Breast epithelium (tissue), 4 donors: Measurements from ENCODE around the gene ADGRG4. TPM values are rescaled to one million over a fixed set of nuclear protein-coding genes. Genes with fewer than 3 reads are reported as not detected.
"Not testable (repeated sequence)": the region's sequence is repeated elsewhere in the genome, so short reads cannot be mapped to it uniquely, and the experiment has no call there.

Source experiments
- DNase-seq, 2 donors: peaks; one replicate each; pipeline ENCODE4 v3.0.0-alpha.2; 2019; ENCODE audit warnings: low spot score in 2 of 2
- H3K27ac ChIP-seq, 2 donors: fragments of 200-600 bp; sonication (generic) in 1 of 2; one replicate each; pipeline ENCODE4 v1.5.1; 2016 to 2019; ENCODE audit warnings: mild to moderate bottlenecking in 1 of 2
- H3K27me3 ChIP-seq, 2 donors: fragments of 200-600 bp; sonication (generic) in 1 of 2; one replicate each; pipeline versions ENCODE4 v1.5.1 to v1.6.0; 2017 to 2019; ENCODE audit warnings: control low read depth in 1 of 2, mild to moderate bottlenecking in 1 of 2
- H3K36me3 ChIP-seq: fragments of 200-600 bp; one replicate; pipeline ENCODE4 v1.5.1; 2019
- H3K4me1 ChIP-seq, 2 donors: fragments of 200-600 bp; sonication (generic); one replicate each; pipeline ENCODE4 v1.5.1; 2016 to 2019; ENCODE audit warnings: control low read depth in 1 of 2
- H3K4me3 ChIP-seq, 3 donors: fragments of 200-600 bp; sonication (generic); 1 replicate in 2 of 3; 2 replicates in 1 of 3; pipeline ENCODE4 v1.5.1; 2016 to 2019; ENCODE audit warnings: mild to moderate bottlenecking in 3 of 3, moderate library complexity in 2 of 3
- H3K9me3 ChIP-seq, 2 donors: fragments of 200-600 bp; sonication (generic) in 1 of 2; one replicate each; pipeline ENCODE4 v1.5.1; 2016 to 2019; ENCODE audit warnings: control low read depth in 1 of 2
- POLR2A ChIP-seq: fragments of 450-650 bp; IDR thresholded peaks from one replicate; pipeline ENCODE4 v1.6.1; 2016; ENCODE audit warnings: antibody characterized with exemption, mild to moderate bottlenecking, moderate library complexity
- POLR2AphosphoS5 ChIP-seq, 3 donors: sonication (generic); formaldehyde crosslinking; IDR thresholded peaks; one replicate each; pipeline ENCODE4 v1.6.1; 2017; ENCODE audit warnings: antibody characterized with exemption in 3 of 3
- intact Hi-C: fragments of 100-400 bp; cut with DNase I; formaldehyde crosslinking; loops from one replicate; pipeline ENCODE4 v1.15.1; 2023; ENCODE audit warnings: low total_unique reads
- total RNA-seq, 3 donors: library from RNA; depleted of rRNA; stranded (reverse); fragments of >200 nt; gene quantifications; one replicate each; pipeline ENCODE4 v1.1.0, GENCODE V29; 2016
- TF ChIP-seq, protein P1 (sequence below), 3 donors: fragments of 450-650 bp; IDR thresholded peaks; one replicate each; pipeline ENCODE4 v1.5.1; 2016 to 2017; ENCODE audit warnings: antibody characterized with exemption in 3 of 3, mild to moderate bottlenecking in 3 of 3, moderate library complexity in 3 of 3

ADGRG4 gene
- total RNA-seq, 3 donors from 2014 or later: under 0.01 to 0.16 (median under 0.01) TPM

DNA sequence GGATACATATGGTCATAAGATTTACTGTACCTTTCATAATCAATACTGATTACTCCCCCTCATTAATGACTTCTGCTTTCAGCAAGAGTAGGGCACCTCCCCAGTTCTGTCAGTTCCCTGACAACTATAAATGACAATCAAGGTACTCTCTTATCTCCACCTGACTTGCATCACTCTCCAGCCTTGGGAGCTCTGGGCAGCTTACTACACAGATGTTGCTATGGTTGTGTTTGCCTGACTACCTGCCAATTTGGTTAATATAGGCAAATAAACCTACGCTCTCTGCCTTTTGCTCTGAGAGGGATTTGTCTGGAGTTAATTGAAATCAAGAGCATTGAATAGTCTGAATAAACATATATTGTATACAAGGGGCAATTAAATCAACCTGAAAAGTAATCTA lies 26.8 kb upstream of the ADGRG4 start:
- Histone ChIP-seq H3K27me3 (peaks cover 0 to 30% of the 10 kb centered on the region in 2 donors), H3K4me1 (no peaks in the 10 kb centered on the region), H3K4me3 (no peak overlapping the region), H3K27ac (no peak overlapping the region), H3K36me3 (no peaks in the 10 kb centered on the region), H3K9me3 (no peaks in the 10 kb centered on the region)
- intact Hi-C loops: no loop called here
- TF ChIP-seq POLR2AphosphoS5 (IDR thresholded peaks at IDR 0.05) (no peak), POLR2A (no peak)
- TF ChIP-seq, protein P1, sequence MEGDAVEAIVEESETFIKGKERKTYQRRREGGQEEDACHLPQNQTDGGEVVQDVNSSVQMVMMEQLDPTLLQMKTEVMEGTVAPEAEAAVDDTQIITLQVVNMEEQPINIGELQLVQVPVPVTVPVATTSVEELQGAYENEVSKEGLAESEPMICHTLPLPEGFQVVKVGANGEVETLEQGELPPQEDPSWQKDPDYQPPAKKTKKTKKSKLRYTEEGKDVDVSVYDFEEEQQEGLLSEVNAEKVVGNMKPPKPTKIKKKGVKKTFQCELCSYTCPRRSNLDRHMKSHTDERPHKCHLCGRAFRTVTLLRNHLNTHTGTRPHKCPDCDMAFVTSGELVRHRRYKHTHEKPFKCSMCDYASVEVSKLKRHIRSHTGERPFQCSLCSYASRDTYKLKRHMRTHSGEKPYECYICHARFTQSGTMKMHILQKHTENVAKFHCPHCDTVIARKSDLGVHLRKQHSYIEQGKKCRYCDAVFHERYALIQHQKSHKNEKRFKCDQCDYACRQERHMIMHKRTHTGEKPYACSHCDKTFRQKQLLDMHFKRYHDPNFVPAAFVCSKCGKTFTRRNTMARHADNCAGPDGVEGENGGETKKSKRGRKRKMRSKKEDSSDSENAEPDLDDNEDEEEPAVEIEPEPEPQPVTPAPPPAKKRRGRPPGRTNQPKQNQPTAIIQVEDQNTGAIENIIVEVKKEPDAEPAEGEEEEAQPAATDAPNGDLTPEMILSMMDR (IDR thresholded peaks at IDR 0.05): no peak
- no peak for DNase-seq

DNA sequence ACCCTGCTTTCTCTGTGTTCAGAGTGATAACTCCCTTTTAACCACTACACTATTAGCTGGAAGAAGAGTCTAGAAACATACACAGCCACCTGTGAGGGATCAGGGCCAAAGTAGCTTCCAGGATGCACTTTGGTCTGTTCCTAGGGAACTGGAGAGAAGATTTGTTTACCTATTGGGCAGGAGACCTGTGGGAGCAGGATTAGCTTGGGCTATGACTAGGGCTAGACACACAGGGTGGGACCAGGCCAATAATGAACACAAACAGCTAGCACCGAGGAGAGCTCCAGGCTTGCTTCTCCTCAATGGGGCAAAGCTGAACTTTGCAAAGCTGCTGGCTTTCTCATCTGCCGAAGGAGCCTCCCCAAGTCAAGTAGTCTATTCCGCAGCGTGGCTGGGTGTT lies 25.2 kb upstream of the ADGRG4 start:
- intact Hi-C loops: loop anchor here (5.0 kb wide), 1 partner anchor 412 kb away; no protein-coding TSS in a partner anchor
- no peak for DNase-seq
- H3K9me3 ChIP-seq: no peaks in the 10 kb centered on the region
- H3K36me3 ChIP-seq: no peaks in the 10 kb centered on the region
- no peak overlapping the region for H3K4me3 ChIP-seq
- peaks cover 0 to 42% of the 10 kb centered on the region in 2 donors for H3K27me3 ChIP-seq
- TF ChIP-seq POLR2AphosphoS5 (IDR thresholded peaks at IDR 0.05) (no peak), POLR2A (no peak)
- TF ChIP-seq, protein P1 (IDR thresholded peaks at IDR 0.05): no peak
- H3K27ac ChIP-seq: no peak overlapping the region
- H3K4me1 ChIP-seq: no peaks in the 10 kb centered on the region

DNA sequence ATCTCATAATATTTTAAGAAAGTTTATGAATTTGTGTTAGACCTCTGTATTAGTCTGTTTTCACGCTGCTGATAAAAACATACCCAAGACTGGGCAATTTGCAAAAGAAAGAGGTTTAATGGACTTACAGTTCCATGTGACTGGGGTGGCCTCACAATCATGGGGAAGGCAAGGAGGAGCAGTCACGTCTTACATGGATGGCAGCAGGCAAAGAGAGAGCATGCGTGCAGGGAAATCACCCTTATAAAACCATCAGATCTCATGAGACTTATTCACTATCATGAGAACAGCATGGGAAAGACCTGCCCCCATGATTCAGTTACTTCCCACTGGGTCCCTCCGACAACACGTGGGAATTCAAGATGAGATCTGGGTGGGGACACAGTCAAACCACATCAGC lies 14.4 kb upstream of the ADGRG4 start:
- peaks cover 0 to 30% of the 10 kb centered on the region in 2 donors for H3K27me3 ChIP-seq
- H3K4me3 ChIP-seq, intact Hi-C loops, H3K4me1 ChIP-seq, H3K9me3 ChIP-seq, DNase-seq, H3K27ac ChIP-seq, H3K36me3 ChIP-seq: not testable (repeated sequence)

DNA sequence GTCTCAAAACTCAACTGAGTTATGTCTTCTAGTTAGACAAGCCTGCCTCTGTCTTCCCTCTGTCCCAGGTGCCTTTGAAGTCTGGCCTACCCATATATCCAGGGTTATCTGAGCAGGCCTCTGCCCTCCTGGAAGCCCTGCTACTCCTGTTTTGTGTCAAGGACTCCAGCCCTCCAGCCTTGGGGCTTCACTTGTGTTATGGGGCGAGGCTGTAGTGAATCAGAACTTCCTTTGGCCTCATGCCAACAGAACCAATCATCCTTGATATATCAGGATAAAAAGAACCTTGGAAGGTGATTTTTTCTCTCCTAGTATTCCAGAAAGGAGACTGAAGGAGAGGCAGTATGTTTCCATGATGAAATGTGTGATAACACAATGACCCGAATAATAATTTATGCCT lies 8.9 kb upstream of the ADGRG4 start:
- TF ChIP-seq, protein P1 (IDR thresholded peaks at IDR 0.05): no peak
- TF ChIP-seq POLR2AphosphoS5 (IDR thresholded peaks at IDR 0.05) (no peak), POLR2A (no peak)
- Histone ChIP-seq H3K27me3 (peaks cover 0 to 46% of the 10 kb centered on the region in 2 donors), H3K27ac (no peak overlapping the region), H3K36me3 (no peaks in the 10 kb centered on the region), H3K4me1 (no peaks in the 10 kb centered on the region), H3K4me3 (no peak overlapping the region), H3K9me3 (no peaks in the 10 kb centered on the region)
- intact Hi-C loops: no loop called here
- no peak for DNase-seq

DNA sequence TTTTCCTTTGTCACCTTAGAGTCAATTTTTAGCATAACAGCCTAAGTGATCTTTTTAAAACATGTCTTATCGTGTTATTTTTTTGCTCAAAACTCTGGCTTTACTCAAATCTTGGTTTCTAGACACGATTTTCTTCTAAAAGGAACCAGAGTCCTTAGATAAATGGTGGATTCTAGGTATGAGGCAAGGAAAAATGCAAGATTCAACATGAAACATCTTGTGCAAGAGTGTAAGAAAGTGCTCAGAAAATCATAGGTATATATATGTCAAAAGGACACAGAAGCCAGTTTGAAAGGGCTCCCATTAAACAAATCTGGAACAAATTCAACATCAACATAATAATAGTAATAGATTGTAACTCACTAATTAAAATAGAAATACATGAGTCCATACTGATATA lies 8.1 kb upstream of the ADGRG4 start:
- H3K9me3 ChIP-seq: no peaks in the 10 kb centered on the region
- no peak overlapping the region for H3K4me3 ChIP-seq
- peaks cover 0 to 45% of the 10 kb centered on the region in 2 donors for H3K27me3 ChIP-seq
- no peak for DNase-seq
- intact Hi-C loops: no loop called here
- H3K4me1 ChIP-seq: no peaks in the 10 kb centered on the region
- no peaks in the 10 kb centered on the region for H3K36me3 ChIP-seq
- no peak overlapping the region for H3K27ac ChIP-seq
- TF ChIP-seq POLR2A: no peak
- no peak for TF ChIP-seq POLR2AphosphoS5 (IDR thresholded peaks at IDR 0.05)
- TF ChIP-seq, protein P1 (IDR thresholded peaks at IDR 0.05): no peak

DNA sequence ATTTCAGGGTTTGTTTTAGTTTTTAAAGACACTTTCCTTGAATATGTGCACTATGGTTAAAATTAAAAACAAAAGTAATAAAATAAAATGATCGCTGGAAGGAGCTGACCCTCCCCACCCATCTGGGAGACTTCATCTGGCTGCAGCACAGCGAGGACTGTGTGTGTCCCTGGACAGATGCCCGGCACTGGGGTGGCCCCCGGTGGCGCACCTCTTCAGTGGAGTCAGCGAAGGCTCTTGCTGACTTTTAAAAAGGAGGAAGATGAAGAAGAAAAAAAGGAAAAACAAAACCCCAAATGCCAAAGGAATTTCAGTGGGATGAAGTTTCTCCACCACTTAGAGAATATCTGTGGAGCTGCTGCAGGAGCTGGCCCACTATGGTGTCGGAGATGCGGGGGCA lies 5.4 kb upstream of the ADGRG4 start:
- H3K27me3 ChIP-seq: peaks cover 0 to 33% of the 10 kb centered on the region in 2 donors
- no peak overlapping the region for H3K4me3 ChIP-seq
- peaks cover 0 to 3% of the 10 kb centered on the region in 2 donors for H3K9me3 ChIP-seq
- H3K36me3 ChIP-seq: no peaks in the 10 kb centered on the region
- intact Hi-C loops: no loop called here
- TF ChIP-seq, protein P1 (IDR thresholded peaks at IDR 0.05): no peak
- TF ChIP-seq POLR2A (no peak), POLR2AphosphoS5 (IDR thresholded peaks at IDR 0.05) (no peak)
- no peak for DNase-seq
- no peak overlapping the region for H3K27ac ChIP-seq
- H3K4me1 ChIP-seq: no peaks in the 10 kb centered on the region
